ENCODE results near the gene CTCFL.
"Not testable (repeated sequence)": the region's sequence is repeated elsewhere in the genome, so short reads cannot be mapped to it uniquely, and the experiment has no call there.

Gene CTCFL

DNA sequence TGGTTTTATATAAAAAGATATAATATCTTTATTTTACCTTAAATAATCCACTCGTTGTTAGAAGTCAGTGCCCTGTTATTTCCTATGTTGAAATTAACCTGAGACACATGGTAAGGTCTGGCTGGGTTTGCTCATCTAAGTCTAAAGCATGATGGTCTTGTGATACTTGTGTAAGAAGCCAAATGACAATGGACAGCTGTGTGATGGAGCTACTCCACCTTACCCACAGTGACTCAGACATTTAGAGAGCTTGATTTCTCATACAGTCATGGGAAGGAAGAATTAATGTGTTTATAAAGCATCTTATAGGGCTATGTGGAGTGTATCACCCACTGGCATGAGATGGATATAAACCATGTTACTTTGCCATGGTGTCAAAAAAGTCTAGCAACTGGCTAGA, 11.7 kb downstream of the CTCFL start:
- Histone ChIP-seq H3K27me3 (ENCODE audit: control insufficient read depth in 1 of 2, insufficient read depth in 2 of 2, low read length in 2 of 2) (peaks cover 0 to 4% of the 10 kb centered on the region in 2 donors), H3K9me3 (ENCODE audit: low read length) (no peaks in the 10 kb centered on the region), H3K36me3 (ENCODE audit: insufficient read depth, low read length) (no peaks in the 10 kb centered on the region), H3K9ac (ENCODE audit: low read length) (no peak overlapping the region), H3K4me1 (ENCODE audit: insufficient read depth, low read length) (peaks cover 5% of the 10 kb centered on the region), H3K27ac (ENCODE audit: low read depth, low read length) (no peak overlapping the region), H3K4me3 (ENCODE audit: low read depth in 1 of 2, low read length in 2 of 2) (no peak overlapping the region)

DNA sequence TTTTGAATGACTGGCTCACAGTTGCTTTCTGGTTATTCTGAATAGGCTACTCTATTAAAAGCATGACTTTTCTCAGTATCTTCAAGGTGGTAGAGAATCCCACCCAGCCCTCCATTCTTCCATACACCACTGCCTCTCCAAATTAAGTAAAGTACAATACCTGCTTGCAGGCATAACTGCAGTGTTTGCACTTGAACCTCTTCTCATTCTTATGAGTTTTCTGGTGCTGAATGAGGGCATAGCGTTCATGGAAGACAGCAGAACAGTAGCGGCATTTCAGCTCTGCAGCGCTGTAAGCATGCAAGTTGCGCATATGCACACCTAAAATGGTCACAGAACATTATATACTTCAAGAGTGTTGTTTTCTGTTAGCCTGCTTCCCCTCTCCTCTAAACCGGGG, 12.5 kb downstream of the CTCFL start:
- H3K4me3 ChIP-seq (ENCODE audit: low read depth in 1 of 2, low read length in 2 of 2) = no peak overlapping the region
- peaks cover 5% of the 10 kb centered on the region for H3K4me1 ChIP-seq (ENCODE audit: insufficient read depth, low read length)
- H3K36me3 ChIP-seq (ENCODE audit: insufficient read depth, low read length) = no peaks in the 10 kb centered on the region
- H3K27ac ChIP-seq (ENCODE audit: low read depth, low read length) = no peak overlapping the region
- no peaks in the 10 kb centered on the region for H3K9me3 ChIP-seq (ENCODE audit: low read length)
- H3K27me3 ChIP-seq (ENCODE audit: control insufficient read depth in 1 of 2, insufficient read depth in 2 of 2, low read length in 2 of 2) = peaks cover 0 to 4% of the 10 kb centered on the region in 2 donors
- H3K9ac ChIP-seq (ENCODE audit: low read length) = no peak overlapping the region

- not testable (repeated sequence) for H3K9me3 ChIP-seq (ENCODE audit: low read length); H3K27ac ChIP-seq (ENCODE audit: low read depth, low read length); H3K27me3 ChIP-seq (ENCODE audit: control insufficient read depth in 1 of 2, insufficient read depth in 2 of 2, low read length in 2 of 2); H3K4me1 ChIP-seq (ENCODE audit: insufficient read depth, low read length); H3K36me3 ChIP-seq (ENCODE audit: insufficient read depth, low read length); H3K4me3 ChIP-seq (ENCODE audit: low read depth in 1 of 2, low read length in 2 of 2); H3K9ac ChIP-seq (ENCODE audit: low read length)
Measured at GRCh38 chr20:57511709-57512108, 13.2 kb downstream of the CTCFL start.

DNA sequence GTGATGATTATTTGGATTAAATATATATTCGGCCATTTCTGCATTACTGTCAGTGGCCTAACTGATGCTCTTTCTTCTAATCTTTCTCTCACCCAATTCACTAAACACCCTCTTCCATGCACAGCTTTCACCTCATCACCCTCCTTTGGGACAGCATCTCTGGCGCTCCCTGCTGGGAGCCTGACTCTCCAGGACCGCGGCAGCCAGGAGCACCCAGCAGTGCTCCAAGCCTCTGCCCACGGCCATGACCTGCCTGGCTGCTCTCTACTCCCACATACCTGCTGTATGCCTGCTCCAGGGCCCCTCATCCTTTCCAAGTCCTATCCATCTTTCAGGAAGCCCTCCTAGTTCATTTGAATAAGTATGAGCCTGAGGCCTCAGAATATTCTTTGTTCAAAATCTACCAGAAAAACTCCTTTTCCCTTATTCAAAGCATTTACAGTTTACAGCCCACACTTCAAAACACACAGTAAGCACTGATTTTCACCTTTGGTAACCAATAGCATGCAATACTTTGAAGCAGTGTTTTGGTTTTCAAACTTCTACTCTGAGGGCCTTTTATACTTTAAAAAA, 15.2 kb downstream of the CTCFL start:
- Histone ChIP-seq H3K27me3 (ENCODE audit: control insufficient read depth in 1 of 2, insufficient read depth in 2 of 2, low read length in 2 of 2) (peaks cover 0 to 4% of the 10 kb centered on the region in 2 donors), H3K4me3 (ENCODE audit: low read depth in 1 of 2, low read length in 2 of 2) (no peak overlapping the region), H3K9ac (ENCODE audit: low read length) (no peak overlapping the region), H3K9me3 (ENCODE audit: low read length) (no peaks in the 10 kb centered on the region), H3K27ac (ENCODE audit: low read depth, low read length) (no peak overlapping the region), H3K36me3 (ENCODE audit: insufficient read depth, low read length) (no peaks in the 10 kb centered on the region), H3K4me1 (ENCODE audit: insufficient read depth, low read length) (peaks cover 5% of the 10 kb centered on the region)

DNA sequence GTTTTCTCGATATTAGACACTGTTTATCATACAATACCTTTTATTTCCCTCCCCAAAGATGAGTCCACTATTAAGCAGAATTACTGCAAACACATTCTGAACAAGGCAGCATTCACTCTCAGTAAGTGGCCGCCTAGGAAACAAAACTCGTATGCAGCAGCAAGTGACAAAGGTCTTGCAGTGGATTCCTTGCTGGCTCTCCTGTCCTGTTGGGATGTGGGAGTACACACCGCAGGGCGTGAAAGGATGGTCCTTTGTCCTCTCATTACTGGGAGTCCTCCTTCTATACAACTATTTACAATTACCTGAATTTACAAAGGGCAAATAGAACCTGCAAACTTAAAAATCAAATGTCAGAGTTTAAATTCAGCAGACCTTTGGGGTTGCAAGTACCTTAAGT, 16.1 kb downstream of the CTCFL start:
- Histone ChIP-seq H3K27me3 (ENCODE audit: control insufficient read depth in 1 of 2, insufficient read depth in 2 of 2, low read length in 2 of 2) (peaks cover 0 to 4% of the 10 kb centered on the region in 2 donors), H3K4me1 (ENCODE audit: insufficient read depth, low read length) (peaks cover under 1% of the 10 kb centered on the region), H3K27ac (ENCODE audit: low read depth, low read length) (no peak overlapping the region), H3K4me3 (ENCODE audit: low read depth in 1 of 2, low read length in 2 of 2) (no peak overlapping the region), H3K36me3 (ENCODE audit: insufficient read depth, low read length) (no peaks in the 10 kb centered on the region), H3K9me3 (ENCODE audit: low read length) (no peaks in the 10 kb centered on the region), H3K9ac (ENCODE audit: low read length) (no peak overlapping the region)

DNA sequence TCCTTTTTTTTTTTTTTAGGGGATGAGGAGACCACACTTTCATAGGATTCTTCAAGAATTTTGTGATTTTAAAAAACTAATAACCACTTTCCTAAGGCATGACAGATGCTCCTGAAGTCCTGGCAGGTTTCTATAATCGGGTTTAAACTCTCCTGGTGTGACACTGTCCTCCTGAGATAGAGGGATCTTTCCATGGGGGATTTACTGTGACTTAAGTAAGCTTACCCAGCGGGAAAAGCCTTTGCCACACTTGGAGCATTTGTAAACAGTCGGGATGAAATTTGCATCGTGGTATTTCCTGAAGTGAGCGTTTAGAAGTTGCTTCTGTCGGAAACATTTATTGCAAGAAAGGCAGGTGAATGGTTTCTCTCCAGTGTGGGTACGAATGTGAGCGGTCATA, 16.6 kb downstream of the CTCFL start:
- no peaks in the 10 kb centered on the region for H3K9me3 ChIP-seq (ENCODE audit: low read length)
- no peaks in the 10 kb centered on the region for H3K36me3 ChIP-seq (ENCODE audit: insufficient read depth, low read length)
- peaks cover 0 to 4% of the 10 kb centered on the region in 2 donors for H3K27me3 ChIP-seq (ENCODE audit: control insufficient read depth in 1 of 2, insufficient read depth in 2 of 2, low read length in 2 of 2)
- no peaks in the 10 kb centered on the region for H3K4me1 ChIP-seq (ENCODE audit: insufficient read depth, low read length)
- no peak overlapping the region for H3K27ac ChIP-seq (ENCODE audit: low read depth, low read length)
- H3K9ac ChIP-seq (ENCODE audit: low read length) = no peak overlapping the region
- H3K4me3 ChIP-seq (ENCODE audit: low read depth in 1 of 2, low read length in 2 of 2) = no peak overlapping the region

DNA sequence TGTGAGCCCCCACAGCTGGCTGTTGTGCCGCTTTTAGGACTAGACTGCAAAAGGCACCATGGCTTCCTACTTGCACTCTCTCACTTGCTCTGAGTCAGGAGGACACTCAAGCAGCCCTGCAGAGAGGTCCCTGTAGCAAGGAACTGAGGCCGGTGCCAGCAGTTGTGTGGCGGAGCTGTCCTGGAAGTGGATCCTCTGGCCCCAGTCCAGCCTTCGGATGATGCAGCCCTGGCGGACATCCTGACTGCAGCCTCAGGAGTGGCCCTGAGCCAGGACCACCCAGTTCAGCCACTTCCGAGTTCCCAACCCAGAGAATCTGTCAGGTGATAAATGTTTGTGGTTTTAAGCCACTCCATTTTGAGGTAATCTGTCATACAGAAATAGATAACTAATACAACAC, 17.5 kb downstream of the CTCFL start:
- Histone ChIP-seq H3K27ac (ENCODE audit: low read depth, low read length) (no peak overlapping the region), H3K4me1 (ENCODE audit: insufficient read depth, low read length) (no peaks in the 10 kb centered on the region), H3K4me3 (ENCODE audit: low read depth in 1 of 2, low read length in 2 of 2) (no peak overlapping the region), H3K27me3 (ENCODE audit: control insufficient read depth in 1 of 2, insufficient read depth in 2 of 2, low read length in 2 of 2) (peaks cover 0 to 4% of the 10 kb centered on the region in 2 donors), H3K9me3 (ENCODE audit: low read length) (no peaks in the 10 kb centered on the region), H3K9ac (ENCODE audit: low read length) (no peak overlapping the region), H3K36me3 (ENCODE audit: insufficient read depth, low read length) (no peaks in the 10 kb centered on the region)

DNA sequence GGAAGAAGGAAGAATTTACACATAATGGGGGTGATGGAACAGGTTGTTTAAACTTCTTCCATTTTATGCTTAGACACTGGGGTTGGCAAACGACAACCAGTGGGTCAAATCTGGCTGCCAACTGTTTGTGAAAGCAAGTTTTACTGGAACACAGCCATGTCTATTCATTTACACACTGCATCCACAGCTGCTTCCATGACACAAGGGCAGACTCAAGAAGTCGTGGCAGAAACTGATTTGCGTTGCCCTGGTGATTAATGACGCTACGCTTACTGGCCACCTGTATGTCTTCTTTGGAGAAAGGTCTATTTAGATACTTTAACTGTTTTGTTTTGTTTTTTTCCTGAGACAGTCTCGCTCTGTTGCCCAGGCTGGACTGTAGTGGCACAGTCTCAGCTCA, 19.0 kb downstream of the CTCFL start:
- Histone ChIP-seq H3K36me3 (ENCODE audit: insufficient read depth, low read length) (no peaks in the 10 kb centered on the region), H3K9ac (ENCODE audit: low read length) (no peak overlapping the region), H3K4me1 (ENCODE audit: insufficient read depth, low read length) (no peaks in the 10 kb centered on the region), H3K27me3 (ENCODE audit: control insufficient read depth in 1 of 2, insufficient read depth in 2 of 2, low read length in 2 of 2) (peaks cover 0 to 4% of the 10 kb centered on the region in 2 donors), H3K9me3 (ENCODE audit: low read length) (no peaks in the 10 kb centered on the region), H3K27ac (ENCODE audit: low read depth, low read length) (no peak overlapping the region), H3K4me3 (ENCODE audit: low read depth in 1 of 2, low read length in 2 of 2) (no peak overlapping the region)

GRCh38 chr20:57504411-57504810, 20.5 kb downstream of the CTCFL start:
- H3K4me3 ChIP-seq (ENCODE audit: low read depth in 1 of 2, low read length in 2 of 2) = no peak overlapping the region
- H3K9ac ChIP-seq (ENCODE audit: low read length) = no peak overlapping the region
- H3K27me3 ChIP-seq (ENCODE audit: control insufficient read depth in 1 of 2, insufficient read depth in 2 of 2, low read length in 2 of 2) = no peaks in the 10 kb centered on the region
- no peaks in the 10 kb centered on the region for H3K4me1 ChIP-seq (ENCODE audit: insufficient read depth, low read length)
- no peaks in the 10 kb centered on the region for H3K9me3 ChIP-seq (ENCODE audit: low read length)
- H3K27ac ChIP-seq (ENCODE audit: low read depth, low read length) = no peak overlapping the region
- H3K36me3 ChIP-seq (ENCODE audit: insufficient read depth, low read length) = no peaks in the 10 kb centered on the region

DNA sequence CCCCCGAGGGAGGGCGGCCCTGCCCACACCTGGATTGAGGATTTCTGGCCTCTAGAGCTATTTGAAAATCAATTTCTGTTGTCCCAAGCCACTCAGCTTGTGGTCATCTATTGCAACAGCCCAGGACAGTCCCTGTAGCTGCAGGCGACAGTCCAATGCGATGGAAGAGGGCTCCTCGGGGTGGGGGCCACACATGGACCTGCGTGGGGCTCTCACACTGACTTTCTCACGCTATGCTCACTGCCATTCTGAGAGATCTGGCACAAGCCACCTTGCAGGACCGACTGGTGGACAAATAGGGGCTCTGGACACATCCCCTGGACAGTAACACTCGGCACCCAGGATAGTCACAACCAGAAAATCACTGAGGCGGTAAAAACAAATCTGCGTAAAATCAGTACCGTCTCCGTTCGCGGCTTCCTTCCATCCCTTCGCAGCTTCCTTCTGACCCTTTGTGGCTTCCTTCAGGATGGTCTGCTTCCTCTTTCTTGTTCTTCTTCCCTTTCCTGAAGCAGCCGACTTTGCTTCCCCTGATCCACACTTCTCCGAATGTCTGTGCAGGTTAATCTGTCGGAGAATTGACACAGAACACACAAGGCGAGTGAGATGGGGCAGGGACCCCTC, 21.8 kb downstream of the CTCFL start:
- Histone ChIP-seq H3K9me3 (ENCODE audit: low read length) (no peaks in the 10 kb centered on the region), H3K36me3 (ENCODE audit: insufficient read depth, low read length) (no peaks in the 10 kb centered on the region), H3K27ac (ENCODE audit: low read depth, low read length) (no peak overlapping the region), H3K4me3 (ENCODE audit: low read depth in 1 of 2, low read length in 2 of 2) (no peak overlapping the region), H3K4me1 (ENCODE audit: insufficient read depth, low read length) (no peaks in the 10 kb centered on the region), H3K9ac (ENCODE audit: low read length) (no peak overlapping the region), H3K27me3 (ENCODE audit: control insufficient read depth in 1 of 2, insufficient read depth in 2 of 2, low read length in 2 of 2) (no peaks in the 10 kb centered on the region)

- H3K27ac ChIP-seq (ENCODE audit: low read depth, low read length) = no peak overlapping the region
- no peaks in the 10 kb centered on the region for H3K27me3 ChIP-seq (ENCODE audit: control insufficient read depth in 1 of 2, insufficient read depth in 2 of 2, low read length in 2 of 2)
- no peaks in the 10 kb centered on the region for H3K9me3 ChIP-seq (ENCODE audit: low read length)
- no peaks in the 10 kb centered on the region for H3K36me3 ChIP-seq (ENCODE audit: insufficient read depth, low read length)
- H3K9ac ChIP-seq (ENCODE audit: low read length) = no peak overlapping the region
- no peaks in the 10 kb centered on the region for H3K4me1 ChIP-seq (ENCODE audit: insufficient read depth, low read length)
- H3K4me3 ChIP-seq (ENCODE audit: low read depth in 1 of 2, low read length in 2 of 2) = no peak overlapping the region
Measured at GRCh38 chr20:57502336-57502700, 22.6 kb downstream of the CTCFL start.

All from muscle layer of colon (tissue), 2 donors.